Stimulated activated memory B cell treated with anti-CD40 and anti-IgM and Interleukin-4, amounts not matched to agents 10 μg/mL and 1 μg/mL and 100 μg/mL, for 72 hours (primary cell): Measurements from ENCODE around the gene NF2.

Experiments
- ATAC-seq: fragments of 150-1000 bp; cut with Tn5 transposase; 2 replicates; pipeline ENCODE4 v1.10.0; 2021
- H3K27ac Mint-ChIP-seq: one replicate; pipeline ENCODE4 v1.8.0; 2022; ENCODE audit warnings: mild to moderate bottlenecking, mixed read lengths
- H3K27me3 Mint-ChIP-seq: one replicate; pipeline ENCODE4 v1.8.0; 2022; ENCODE audit warnings: mixed read lengths
- H3K36me3 Mint-ChIP-seq: one replicate; pipeline ENCODE4 v1.8.0; 2022; ENCODE audit warnings: mixed read lengths
- H3K4me1 Mint-ChIP-seq: one replicate; pipeline ENCODE4 v1.8.0; 2022; ENCODE audit warnings: mixed read lengths
- H3K4me3 Mint-ChIP-seq: one replicate; pipeline ENCODE4 v1.8.0; 2022; ENCODE audit warnings: mild to moderate bottlenecking, moderate library complexity, mixed read lengths
- H3K9me3 Mint-ChIP-seq: one replicate; pipeline ENCODE4 v1.8.0; 2022; ENCODE audit warnings: mixed read lengths

NF2 gene

GRCh38 chr22:29660021-29660420 lies 56.6 kb downstream of the NF2 start:
- H3K4me1 Mint-ChIP-seq = peaks cover 11% of the 10 kb centered on the region
- H3K27me3 Mint-ChIP-seq = no peaks in the 10 kb centered on the region
- no peak overlapping the region for H3K4me3 Mint-ChIP-seq
- ATAC-seq = no peak
- no peaks in the 10 kb centered on the region for H3K9me3 Mint-ChIP-seq
- peaks cover 43% of the 10 kb centered on the region for H3K36me3 Mint-ChIP-seq
- H3K27ac Mint-ChIP-seq = no peak overlapping the region

GRCh38 chr22:29661336-29661735 lies 57.9 kb downstream of the NF2 start:
- H3K4me1 Mint-ChIP-seq = peaks cover 11% of the 10 kb centered on the region
- ATAC-seq = no peak
- peaks cover 43% of the 10 kb centered on the region for H3K36me3 Mint-ChIP-seq
- no peaks in the 10 kb centered on the region for H3K9me3 Mint-ChIP-seq
- H3K27me3 Mint-ChIP-seq = no peaks in the 10 kb centered on the region
- H3K4me3 Mint-ChIP-seq = no peak overlapping the region
- H3K27ac Mint-ChIP-seq = no peak overlapping the region

- H3K27ac Mint-ChIP-seq = no peak overlapping the region
- H3K4me3 Mint-ChIP-seq = no peak overlapping the region
- H3K4me1 Mint-ChIP-seq = peaks cover under 1% of the 10 kb centered on the region
- H3K27me3 Mint-ChIP-seq = no peaks in the 10 kb centered on the region
- peaks cover 40% of the 10 kb centered on the region for H3K36me3 Mint-ChIP-seq
- ATAC-seq = no peak
- no peaks in the 10 kb centered on the region for H3K9me3 Mint-ChIP-seq
Measured at GRCh38 chr22:29663180-29663821, 59.9 kb downstream of the NF2 start.

GRCh38 chr22:29665486-29665885 lies 62.1 kb downstream of the NF2 start:
- Mint-ChIP-seq H3K4me3 (no peak overlapping the region), H3K36me3 (peaks cover 52% of the 10 kb centered on the region), H3K27me3 (no peaks in the 10 kb centered on the region), H3K27ac (no peak overlapping the region), H3K9me3 (no peaks in the 10 kb centered on the region), H3K4me1 (no peaks in the 10 kb centered on the region)
- ATAC-seq = no peak

GRCh38 chr22:29668673-29669072 lies 65.2 kb downstream of the NF2 start:
- Mint-ChIP-seq H3K4me1 (no peaks in the 10 kb centered on the region), H3K27me3 (no peaks in the 10 kb centered on the region), H3K4me3 (no peak overlapping the region), H3K36me3 (peaks cover 61% of the 10 kb centered on the region), H3K9me3 (no peaks in the 10 kb centered on the region), H3K27ac (no peak overlapping the region)
- no peak for ATAC-seq

GRCh38 chr22:29670626-29671025 lies 67.2 kb downstream of the NF2 start:
- H3K27ac Mint-ChIP-seq = no peak overlapping the region
- H3K27me3 Mint-ChIP-seq = no peaks in the 10 kb centered on the region
- no peak overlapping the region for H3K4me3 Mint-ChIP-seq
- no peaks in the 10 kb centered on the region for H3K4me1 Mint-ChIP-seq
- H3K36me3 Mint-ChIP-seq = peaks cover 65% of the 10 kb centered on the region
- no peaks in the 10 kb centered on the region for H3K9me3 Mint-ChIP-seq
- ATAC-seq = no peak

- H3K4me1 Mint-ChIP-seq = no peaks in the 10 kb centered on the region
- no peak overlapping the region for H3K4me3 Mint-ChIP-seq
- H3K27ac Mint-ChIP-seq = no peak overlapping the region
- ATAC-seq = no peak
- H3K27me3 Mint-ChIP-seq = no peaks in the 10 kb centered on the region
- peaks cover 72% of the 10 kb centered on the region for H3K36me3 Mint-ChIP-seq
- no peaks in the 10 kb centered on the region for H3K9me3 Mint-ChIP-seq
Measured at GRCh38 chr22:29673361-29674066, 70.1 kb downstream of the NF2 start.

GRCh38 chr22:29674121-29674520 lies 70.7 kb downstream of the NF2 start:
- H3K36me3 Mint-ChIP-seq = peaks cover 76% of the 10 kb centered on the region
- no peaks in the 10 kb centered on the region for H3K4me1 Mint-ChIP-seq
- H3K4me3 Mint-ChIP-seq = no peak overlapping the region
- no peaks in the 10 kb centered on the region for H3K9me3 Mint-ChIP-seq
- H3K27ac Mint-ChIP-seq = no peak overlapping the region
- no peak for ATAC-seq
- no peaks in the 10 kb centered on the region for H3K27me3 Mint-ChIP-seq

- Mint-ChIP-seq H3K27me3 (no peaks in the 10 kb centered on the region), H3K27ac (no peak overlapping the region), H3K4me3 (no peak overlapping the region), H3K9me3 (no peaks in the 10 kb centered on the region), H3K36me3 (peaks cover 84% of the 10 kb centered on the region), H3K4me1 (no peaks in the 10 kb centered on the region)
- no peak for ATAC-seq
Measured at GRCh38 chr22:29679316-29679715, 75.9 kb downstream of the NF2 start.

- no peaks in the 10 kb centered on the region for H3K9me3 Mint-ChIP-seq
- H3K27ac Mint-ChIP-seq = no peak overlapping the region
- H3K4me1 Mint-ChIP-seq = no peaks in the 10 kb centered on the region
- H3K27me3 Mint-ChIP-seq = no peaks in the 10 kb centered on the region
- peaks cover 68% of the 10 kb centered on the region for H3K36me3 Mint-ChIP-seq
- no peak overlapping the region for H3K4me3 Mint-ChIP-seq
- no peak for ATAC-seq
Measured at GRCh38 chr22:29683536-29683935, 80.1 kb downstream of the NF2 start.

- Mint-ChIP-seq H3K27ac (no peak overlapping the region), H3K4me1 (no peaks in the 10 kb centered on the region), H3K27me3 (no peaks in the 10 kb centered on the region), H3K4me3 (no peak overlapping the region), H3K36me3 (peaks cover 65% of the 10 kb centered on the region), H3K9me3 (no peaks in the 10 kb centered on the region)
- no peak for ATAC-seq
Measured at GRCh38 chr22:29684244-29684643, 80.8 kb downstream of the NF2 start.

- Mint-ChIP-seq H3K9me3 (no peaks in the 10 kb centered on the region), H3K4me1 (no peaks in the 10 kb centered on the region), H3K27ac (no peak overlapping the region), H3K4me3 (no peak overlapping the region), H3K27me3 (no peaks in the 10 kb centered on the region), H3K36me3 (peaks cover 47% of the 10 kb centered on the region)
- no peak for ATAC-seq
Measured at GRCh38 chr22:29689206-29689879, 85.9 kb downstream of the NF2 start.

GRCh38 chr22:29689880-29690213 lies 86.4 kb downstream of the NF2 start:
- Mint-ChIP-seq H3K27ac (no peak overlapping the region), H3K27me3 (no peaks in the 10 kb centered on the region), H3K9me3 (no peaks in the 10 kb centered on the region), H3K4me1 (no peaks in the 10 kb centered on the region), H3K36me3 (peaks cover 47% of the 10 kb centered on the region), H3K4me3 (no peak overlapping the region)
- no peak for ATAC-seq

- no peak for ATAC-seq
- no peak overlapping the region for H3K27ac Mint-ChIP-seq
- peaks cover 52% of the 10 kb centered on the region for H3K36me3 Mint-ChIP-seq
- H3K4me3 Mint-ChIP-seq = no peak overlapping the region
- H3K27me3 Mint-ChIP-seq = no peaks in the 10 kb centered on the region
- H3K9me3 Mint-ChIP-seq = no peaks in the 10 kb centered on the region
- H3K4me1 Mint-ChIP-seq = no peaks in the 10 kb centered on the region
Measured at GRCh38 chr22:29690476-29690875, 87.0 kb downstream of the NF2 start.

- H3K36me3 Mint-ChIP-seq = peaks cover 61% of the 10 kb centered on the region
Measured at GRCh38 chr22:29691636-29692326, 88.3 kb downstream of the NF2 start.

GRCh38 chr22:29692327-29692640 lies 88.9 kb downstream of the NF2 start:
- peaks cover 62% of the 10 kb centered on the region for H3K36me3 Mint-ChIP-seq
- no peak overlapping the region for H3K27ac Mint-ChIP-seq
- no peak overlapping the region for H3K4me3 Mint-ChIP-seq
- no peaks in the 10 kb centered on the region for H3K9me3 Mint-ChIP-seq
- ATAC-seq = no peak
- no peaks in the 10 kb centered on the region for H3K4me1 Mint-ChIP-seq
- H3K27me3 Mint-ChIP-seq = no peaks in the 10 kb centered on the region

More at GRCh38 chr22:29691636-29692326, 88.3 kb downstream of the NF2 start:
- ATAC-seq = no peak
- no peak overlapping the region for H3K4me3 Mint-ChIP-seq
- no peaks in the 10 kb centered on the region for H3K27me3 Mint-ChIP-seq
- no peaks in the 10 kb centered on the region for H3K9me3 Mint-ChIP-seq
- H3K4me1 Mint-ChIP-seq = no peaks in the 10 kb centered on the region
- H3K27ac Mint-ChIP-seq = no peak overlapping the region
